Measurements from ENCODE around the gene STK11. TPM values are rescaled to one million over a fixed set of nuclear protein-coding genes. Genes with fewer than 3 reads are reported as not detected.

Gene STK11
- total RNA-seq, 4 donors from 2014 or later = 56.8 to 80.7 (median 60.9) TPM

GRCh38 chr19:1173845-1174809 lies 31.5 kb upstream of the STK11 start, which contains the start of gene SBNO2:
Gene SBNO2 (minus strand): TSS chr19:1174268. CDS start chr19:1154276, 19,992 bp downstream.
- peaks cover 0 to 55% (median 32%) of the 10 kb centered on the region in 3 donors for H3K4me1 ChIP-seq
- no peaks in the 10 kb centered on the region for H3K9me3 ChIP-seq
- WGBS, 2 donors (ENCODE audit: low coverage in 1 of 2) = 0 to 21% methylated on average over 1 to 18 of the region's 84 CpGs
- H3K27me3 ChIP-seq = no peaks in the 10 kb centered on the region
- H3K27ac ChIP-seq = peak within 1 kb of the TSS; percentile 88 to 98 (median 95)
- no peaks in the 10 kb centered on the region for H3K36me3 ChIP-seq
- peak within 1 kb of the TSS; percentile 61 to 78 for H3K4me3 ChIP-seq
- ATAC-seq = peak; percentile 81
- TF ChIP-seq CTCF (IDR thresholded peaks at IDR 0.05) (no peak), POLR2AphosphoS5 (IDR thresholded peaks at IDR 0.05) (peak; percentile 70), POLR2A (IDR thresholded peaks at IDR 0.05) (peak; percentile 74 to 76), EP300 (IDR thresholded peaks at IDR 0.05) (no peak)

- Histone ChIP-seq H3K36me3 (no peaks in the 10 kb centered on the region), H3K4me3 (no peak overlapping the region), H3K27me3 (peaks cover 6% of the 10 kb centered on the region), H3K4me1 (peaks cover 0 to 30% (median 10%) of the 10 kb centered on the region in 3 donors), H3K9me3 (no peaks in the 10 kb centered on the region), H3K27ac (peak overlapping the region in 3 of 4 donors; percentile 31 to 62 (median 42))
- 20 to 53% methylated on average over 1 to 2 of the region's 25 CpGs for WGBS, 2 donors (ENCODE audit: low coverage in 1 of 2)
- ATAC-seq = peak; percentile 28
- TF ChIP-seq POLR2AphosphoS5 (IDR thresholded peaks at IDR 0.05) (no peak), CTCF (IDR thresholded peaks at IDR 0.05) (no peak), POLR2A (IDR thresholded peaks at IDR 0.05) (no peak), EP300 (IDR thresholded peaks at IDR 0.05) (no peak)
These were observed 28.1 kb upstream of the STK11 start for GRCh38 chr19:1177322-1178114.

GRCh38 chr19:1181606-1182005 lies 24.0 kb upstream of the STK11 start:
- 85% methylated on average over 3 of the region's 11 CpGs; no CpG with 5 or more reads in 1 of the 2 donors for WGBS, 2 donors (ENCODE audit: low coverage in 1 of 2)
- Histone ChIP-seq H3K36me3 (no peaks in the 10 kb centered on the region), H3K27me3 (peaks cover 6% of the 10 kb centered on the region), H3K4me3 (no peak overlapping the region), H3K27ac (no peak overlapping the region), H3K4me1 (peaks cover 0 to 14% (median 7%) of the 10 kb centered on the region in 3 donors), H3K9me3 (no peaks in the 10 kb centered on the region)
- no peak for ATAC-seq
- TF ChIP-seq POLR2AphosphoS5 (IDR thresholded peaks at IDR 0.05) (no peak), EP300 (IDR thresholded peaks at IDR 0.05) (no peak), CTCF (IDR thresholded peaks at IDR 0.05) (no peak), POLR2A (IDR thresholded peaks at IDR 0.05) (no peak)

GRCh38 chr19:1182068-1182467 lies 23.5 kb upstream of the STK11 start:
- peaks cover 0 to 14% (median 7%) of the 10 kb centered on the region in 3 donors for H3K4me1 ChIP-seq
- H3K27me3 ChIP-seq = peaks cover 6% of the 10 kb centered on the region
- no peak overlapping the region for H3K4me3 ChIP-seq
- H3K27ac ChIP-seq = no peak overlapping the region
- no peak for ATAC-seq
- no peaks in the 10 kb centered on the region for H3K36me3 ChIP-seq
- no peaks in the 10 kb centered on the region for H3K9me3 ChIP-seq
- WGBS, 2 donors (ENCODE audit: low coverage in 1 of 2) = 91 to 93% methylated on average over 3 to 10 of the region's 10 CpGs
- TF ChIP-seq POLR2AphosphoS5 (IDR thresholded peaks at IDR 0.05) (no peak), CTCF (IDR thresholded peaks at IDR 0.05) (no peak), POLR2A (IDR thresholded peaks at IDR 0.05) (no peak), EP300 (IDR thresholded peaks at IDR 0.05) (no peak)

Data from gastroesophageal sphincter (tissue), 4 donors.